Neural crest cell (in vitro differentiated cells): Measurements from ENCODE around the gene SYNJ1. TPM values are rescaled to one million over a fixed set of nuclear protein-coding genes. Genes with fewer than 3 reads are reported as not detected.

ENCODE experiments used
- DNase-seq: peaks from one replicate; pipeline ENCODE4 v3.0.0; 2021; ENCODE audit warnings: low read depth, mixed read lengths, low spot score
- H3K27ac Mint-ChIP-seq: one replicate; pipeline ENCODE4 v1.8.0; 2021; ENCODE audit warnings: mild to moderate bottlenecking, mixed read lengths; ENCODE audit not compliant: unreplicated experiment
- H3K27me3 Mint-ChIP-seq: 2 replicates; pipeline ENCODE4 v1.8.0; 2021; ENCODE audit warnings: low read depth, mild to moderate bottlenecking, mixed read lengths
- H3K36me3 Mint-ChIP-seq: 2 replicates; pipeline ENCODE4 v1.8.0; 2021; ENCODE audit warnings: low read depth, mild to moderate bottlenecking, mixed read lengths
- H3K4me1 Mint-ChIP-seq: 2 replicates; pipeline ENCODE4 v1.8.0; 2021; ENCODE audit warnings: mixed read lengths
- H3K4me3 Mint-ChIP-seq: one replicate; pipeline ENCODE4 v1.8.0; 2021; ENCODE audit warnings: mild to moderate bottlenecking, mixed read lengths
- H3K9me3 Mint-ChIP-seq: 2 replicates; pipeline ENCODE4 v1.8.0; 2021; ENCODE audit warnings: mixed read lengths
- CTCF ChIP-seq: fragments of 200-600 bp; sonication (generic); conservative IDR thresholded peaks from 2 replicates; pipeline ENCODE4 v1.5.0; 2021; ENCODE audit warnings: antibody characterized with exemption, mild to moderate bottlenecking
- total RNA-seq: library from RNA; stranded (reverse); gene quantifications from 2 replicates; pipeline ENCODE4 v1.2.1, GENCODE V29; 2021

SYNJ1 gene
- total RNA-seq, 1 donor from 2014 or later, result 11.1 TPM

DNA sequence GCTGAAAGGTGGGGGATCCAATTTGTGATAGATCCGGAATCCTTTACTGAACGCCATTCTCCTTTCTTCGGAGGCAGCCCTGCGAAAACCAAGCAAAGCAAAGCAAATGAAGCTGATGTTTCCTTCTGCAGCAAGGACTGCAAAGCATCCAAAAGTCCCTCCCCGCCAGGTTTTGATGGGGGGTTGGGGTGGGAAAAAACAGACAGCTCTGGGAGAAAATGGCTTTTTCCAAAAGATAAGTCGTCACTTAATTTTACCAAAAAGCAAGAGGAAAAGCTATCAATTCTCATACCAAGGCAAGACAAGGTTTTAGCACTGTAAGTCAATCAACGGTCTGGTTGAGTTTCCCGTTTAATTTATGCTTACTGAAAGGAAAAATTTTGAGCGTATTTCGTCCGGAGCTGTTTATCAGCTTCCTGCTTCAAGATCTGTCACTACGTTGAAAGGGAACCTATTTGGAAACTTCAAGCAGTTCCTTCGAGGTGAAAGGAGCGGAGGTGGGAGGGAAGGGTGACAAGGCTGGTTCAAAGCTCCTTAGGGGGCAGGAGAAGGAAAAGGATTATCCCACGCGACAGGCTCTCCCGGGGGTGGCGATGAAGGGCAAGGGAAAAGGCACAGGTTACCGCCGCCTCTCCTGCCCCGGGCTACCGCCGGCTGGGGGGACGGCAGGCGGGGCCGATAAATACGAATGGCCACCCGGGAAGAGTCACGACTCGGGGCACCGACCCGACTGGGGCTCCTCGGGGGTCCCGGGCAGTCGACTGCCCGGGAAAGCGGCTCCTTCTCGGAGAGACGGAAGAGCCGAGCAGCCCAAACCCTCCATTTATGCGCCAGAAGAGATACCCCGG lies 750 bp downstream of the SYNJ1 start:
- H3K27me3 Mint-ChIP-seq, result no peaks in the 10 kb centered on the region
- peak; percentile 6 for DNase-seq
- H3K9me3 Mint-ChIP-seq, result no peaks in the 10 kb centered on the region
- H3K27ac Mint-ChIP-seq, result peak overlapping the region; percentile 27
- H3K4me1 Mint-ChIP-seq, result peaks cover 20% of the 10 kb centered on the region
- TF ChIP-seq CTCF, result no peak
- no peaks in the 10 kb centered on the region for H3K36me3 Mint-ChIP-seq
- peak overlapping the region; percentile 96 for H3K4me3 Mint-ChIP-seq

- Mint-ChIP-seq H3K27ac (no peak overlapping the region), H3K36me3 (peaks cover 10% of the 10 kb centered on the region), H3K27me3 (no peaks in the 10 kb centered on the region), H3K9me3 (peaks cover 2% of the 10 kb centered on the region), H3K4me1 (peaks cover 6% of the 10 kb centered on the region), H3K4me3 (no peak overlapping the region)
- no peak for TF ChIP-seq CTCF
- DNase-seq, result no peak
Observed at GRCh38 chr21:32719085-32719484, 8.7 kb downstream of the SYNJ1 start.

- Mint-ChIP-seq H3K27ac (peak overlapping the region; percentile 38), H3K36me3 (peaks cover 11% of the 10 kb centered on the region), H3K27me3 (no peaks in the 10 kb centered on the region), H3K4me1 (peaks cover 6% of the 10 kb centered on the region), H3K9me3 (peaks cover 2% of the 10 kb centered on the region), H3K4me3 (no peak overlapping the region)
- no peak for TF ChIP-seq CTCF
- no peak for DNase-seq
Observed at GRCh38 chr21:32717851-32718316, 9.9 kb downstream of the SYNJ1 start.

GRCh38 chr21:32716486-32716885 lies 11.3 kb downstream of the SYNJ1 start:
- Mint-ChIP-seq H3K4me1 (peaks cover 6% of the 10 kb centered on the region), H3K4me3 (no peak overlapping the region), H3K27ac (no peak overlapping the region), H3K9me3 (peaks cover 2% of the 10 kb centered on the region), H3K27me3 (no peaks in the 10 kb centered on the region), H3K36me3 (peaks cover 11% of the 10 kb centered on the region)
- DNase-seq, result no peak
- no peak for TF ChIP-seq CTCF

GRCh38 chr21:32713726-32714125 lies 14.1 kb downstream of the SYNJ1 start:
- no peak for DNase-seq
- Mint-ChIP-seq H3K4me1 (peaks cover 6% of the 10 kb centered on the region), H3K27me3 (no peaks in the 10 kb centered on the region), H3K4me3 (no peak overlapping the region), H3K9me3 (peaks cover 2% of the 10 kb centered on the region), H3K27ac (no peak overlapping the region), H3K36me3 (peaks cover 11% of the 10 kb centered on the region)
- no peak for TF ChIP-seq CTCF
